Fibroblast of the aortic adventitia (primary cell): ENCODE data around the gene DUOX2. TPM values are rescaled to one million over a fixed set of nuclear protein-coding genes. Genes with fewer than 3 reads are reported as not detected.

Experiments
- DNase-seq: peaks from one replicate; pipeline ENCODE4 v3.0.0-alpha.2; 2010; ENCODE audit warnings: low read depth
- H3K4me3 ChIP-seq: 2 replicates; pipeline ENCODE4 v1.5.1; 2011; ENCODE audit warnings: low read depth, mild to moderate bottlenecking, control low read depth, low read length, moderate library complexity
- CTCF ChIP-seq: IDR thresholded peaks from 2 replicates; pipeline ENCODE4 v1.5.1; 2011; ENCODE audit warnings: mild to moderate bottlenecking, low read length, control low read depth, inconsistent platforms; ENCODE audit not compliant: insufficient read depth
- total RNA-seq: library from RNA; depleted of rRNA; stranded (reverse); fragments of >200 nt; gene quantifications from 2 replicates; pipeline ENCODE4 v1.2.3, GENCODE V29; 2012; ENCODE audit warnings: low replicate concordance

DUOX2 gene
- not detected in 2 replicates for total RNA-seq

DNA sequence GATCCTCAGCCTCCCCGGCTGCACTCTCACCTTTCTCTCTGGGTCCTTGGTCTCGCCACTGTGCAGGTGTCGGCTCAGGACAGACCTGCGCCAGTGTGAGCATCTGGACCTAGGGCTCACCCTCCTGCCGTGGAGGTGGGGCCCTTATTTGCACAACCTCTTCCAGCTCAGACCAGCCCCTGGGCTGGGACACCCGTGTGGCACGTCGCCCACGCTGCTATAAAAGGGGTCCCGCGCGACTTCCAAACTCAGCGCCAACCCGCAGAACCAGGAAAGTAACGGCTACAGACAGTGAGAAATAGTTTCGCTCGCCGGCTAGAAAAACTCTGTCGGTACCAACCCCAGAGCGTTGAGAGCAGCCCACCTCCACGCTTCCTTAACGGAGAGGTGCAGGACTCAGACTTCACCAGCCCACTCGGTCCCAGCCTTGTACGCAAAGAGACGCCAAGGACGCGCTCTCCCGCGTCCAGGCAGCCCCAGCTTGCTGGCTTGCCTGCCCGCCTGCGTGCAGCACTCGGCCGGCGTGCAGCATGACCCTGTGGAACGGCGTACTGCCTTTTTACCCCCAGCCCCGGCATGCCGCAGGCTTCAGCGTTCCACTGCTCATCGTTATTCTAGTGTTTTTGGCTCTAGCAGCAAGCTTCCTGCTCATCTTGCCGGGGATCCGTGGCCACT is at the start of gene DUOX2, which contains the start of gene DUOXA2:
TSS of gene DUOX2 (minus strand) at position 97 of the 675 bp plus-strand sequence. CDS start 761 bp downstream, outside the sequence.
TSS of gene DUOXA2 (plus strand) at position 251 of the 675 bp plus-strand sequence. CDS start at position 531, 280 bp downstream.
- no peak within 1 kb of the TSS for H3K4me3 ChIP-seq
- DNase-seq: no peak

DNA sequence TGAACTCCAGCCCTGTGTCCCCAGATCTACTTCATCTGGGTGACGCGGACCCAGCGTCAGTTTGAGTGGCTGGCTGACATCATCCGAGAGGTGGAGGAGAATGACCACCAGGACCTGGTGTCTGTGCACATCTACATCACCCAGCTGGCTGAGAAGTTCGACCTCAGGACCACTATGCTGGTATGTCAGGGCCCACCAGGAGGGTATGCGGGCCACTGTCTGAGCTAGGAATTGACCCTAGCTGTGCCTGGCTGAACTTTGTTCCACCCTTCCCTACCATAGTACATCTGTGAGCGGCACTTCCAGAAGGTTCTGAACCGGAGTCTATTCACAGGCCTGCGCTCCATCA is 49.5 kb upstream of the DUOX2 start:
- no peak overlapping the region for H3K4me3 ChIP-seq
- TF ChIP-seq CTCF: no peak
- DNase-seq: no peak

More for the DNA sequence above, at the start of gene DUOX2, which contains the start of gene DUOXA2:
- no peak for TF ChIP-seq CTCF

DNA sequence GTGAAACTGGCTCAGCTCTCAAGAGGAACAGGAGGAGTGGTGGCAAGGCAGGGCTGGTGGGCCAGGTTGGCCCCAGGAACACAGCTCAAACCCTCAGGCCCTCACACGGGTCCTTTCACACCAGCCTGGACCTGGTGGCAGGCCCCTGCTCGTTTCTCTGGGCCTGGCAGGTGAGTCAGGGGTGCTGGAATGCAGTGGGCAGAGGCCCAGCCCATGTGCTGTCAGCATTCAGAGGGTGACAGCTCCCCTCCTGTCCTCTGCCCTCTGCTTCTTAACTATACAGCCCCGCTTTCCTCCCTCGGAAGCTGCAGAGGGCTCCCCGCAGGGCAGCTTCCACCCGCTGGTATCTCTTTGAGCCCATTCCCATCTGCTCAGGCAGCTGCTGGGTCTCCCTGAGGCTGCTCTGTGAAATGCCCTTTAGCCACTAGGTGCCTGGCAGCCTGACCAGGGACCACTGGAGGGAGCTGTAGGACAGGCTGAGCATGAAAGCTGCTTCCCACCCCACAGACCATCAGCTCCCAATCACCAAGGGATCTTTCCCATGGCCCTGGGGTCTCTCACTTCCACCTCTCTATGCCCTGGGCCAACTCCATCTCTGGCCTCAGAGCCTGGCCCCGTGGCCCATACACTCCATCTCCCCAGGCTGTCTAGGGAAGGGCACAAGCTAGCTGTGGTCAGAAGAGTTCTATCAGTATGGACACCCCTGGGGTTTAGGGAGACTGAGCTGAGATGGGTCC is 49.0 kb upstream of the DUOX2 start:
- peak; percentile 84 for DNase-seq
- peak; percentile 96 for TF ChIP-seq CTCF
- H3K4me3 ChIP-seq: no peak overlapping the region

- DNase-seq: no peak
- no peak overlapping the region for H3K4me3 ChIP-seq
- TF ChIP-seq CTCF: no peak
Measured at GRCh38 chr15:45161666-45162065, 47.7 kb upstream of the DUOX2 start.

DNA sequence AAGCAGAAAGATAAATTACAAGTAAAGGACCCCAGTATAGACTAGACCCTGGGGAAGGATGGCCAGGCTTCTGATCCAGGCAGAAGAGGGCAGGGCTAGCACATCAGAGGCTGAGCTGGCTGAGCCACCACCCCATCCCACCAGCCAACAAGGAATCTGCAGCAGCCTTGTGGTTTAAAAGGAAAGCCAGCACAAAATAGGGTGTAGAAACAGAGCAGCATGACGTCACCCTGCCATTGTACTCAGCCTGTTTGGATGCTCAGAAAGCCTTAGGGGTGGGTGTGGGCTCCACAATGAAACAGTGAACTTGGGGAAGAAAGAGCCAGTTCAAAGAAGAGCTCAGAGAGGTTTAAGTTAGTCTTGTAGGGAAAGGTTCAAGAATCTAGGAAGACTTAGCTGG is 44.0 kb upstream of the DUOX2 start:
- DNase-seq: peak; percentile 94
- no peak for TF ChIP-seq CTCF
- H3K4me3 ChIP-seq: no peak overlapping the region

DNA sequence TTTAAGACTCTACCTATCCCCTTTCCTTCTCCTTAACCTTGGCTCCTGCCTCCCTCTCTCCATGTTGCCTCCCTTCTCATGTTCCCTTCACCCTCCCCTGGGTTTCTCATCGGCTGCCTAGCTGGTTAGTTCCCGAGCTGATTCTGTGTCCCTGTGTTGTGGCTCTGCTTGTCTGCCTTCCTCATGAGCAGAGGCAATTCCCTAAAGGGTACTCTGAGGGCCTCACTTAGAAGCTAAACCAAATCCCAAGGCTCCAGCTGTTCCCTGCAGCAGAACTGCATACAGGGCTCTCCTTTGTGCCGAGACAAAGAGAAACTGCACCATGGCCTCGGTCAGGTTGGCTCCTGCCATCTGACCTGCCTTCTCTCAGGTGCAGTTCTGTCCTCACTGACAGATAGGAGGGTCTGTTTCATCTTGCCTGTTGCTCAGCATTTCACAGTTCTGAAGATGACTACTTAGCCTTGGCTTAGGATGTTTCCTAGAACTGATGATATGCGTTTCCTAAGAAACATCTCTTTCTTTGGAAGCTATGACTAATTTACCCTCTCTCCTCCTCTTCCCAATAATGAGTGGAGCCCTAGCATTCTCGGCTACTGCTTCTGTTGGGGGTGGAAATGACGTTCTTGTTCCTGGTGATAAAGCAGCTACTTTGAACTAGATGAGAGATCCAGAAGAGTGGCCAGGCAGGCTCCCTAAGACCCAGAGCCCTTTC is 42.9 kb upstream of the DUOX2 start:
- DNase-seq: peak; percentile 77
- no peak for TF ChIP-seq CTCF
- no peak overlapping the region for H3K4me3 ChIP-seq
